Mammary epithelial cell (primary cell): ENCODE measurements around the gene PLAAT2.
"Not testable (repeated sequence)": the region's sequence is repeated elsewhere in the genome, so short reads cannot be mapped to it uniquely, and the experiment has no call there.

Experiments used
- EZH2 ChIP-seq: IDR thresholded peaks from 2 replicates; pipeline ENCODE4 v1.6.1; 2012; ENCODE audit warnings: low read length, inconsistent platforms, borderline replicate concordance
- TF ChIP-seq, protein P1 (sequence below), 2 donors: IDR thresholded peaks in 1 of 2; conservative IDR thresholded peaks in 1 of 2; 2 replicates each; pipeline ENCODE4 v1.5.1; 2011 to 2012; ENCODE audit warnings: inconsistent platforms in 2 of 2, low read length in 2 of 2, mild to moderate bottlenecking in 2 of 2, control low read depth in 1 of 2, low read depth in 1 of 2; ENCODE audit not compliant: insufficient read depth in 1 of 2; ENCODE audit errors: extremely low read depth in 1 of 2

DNA sequence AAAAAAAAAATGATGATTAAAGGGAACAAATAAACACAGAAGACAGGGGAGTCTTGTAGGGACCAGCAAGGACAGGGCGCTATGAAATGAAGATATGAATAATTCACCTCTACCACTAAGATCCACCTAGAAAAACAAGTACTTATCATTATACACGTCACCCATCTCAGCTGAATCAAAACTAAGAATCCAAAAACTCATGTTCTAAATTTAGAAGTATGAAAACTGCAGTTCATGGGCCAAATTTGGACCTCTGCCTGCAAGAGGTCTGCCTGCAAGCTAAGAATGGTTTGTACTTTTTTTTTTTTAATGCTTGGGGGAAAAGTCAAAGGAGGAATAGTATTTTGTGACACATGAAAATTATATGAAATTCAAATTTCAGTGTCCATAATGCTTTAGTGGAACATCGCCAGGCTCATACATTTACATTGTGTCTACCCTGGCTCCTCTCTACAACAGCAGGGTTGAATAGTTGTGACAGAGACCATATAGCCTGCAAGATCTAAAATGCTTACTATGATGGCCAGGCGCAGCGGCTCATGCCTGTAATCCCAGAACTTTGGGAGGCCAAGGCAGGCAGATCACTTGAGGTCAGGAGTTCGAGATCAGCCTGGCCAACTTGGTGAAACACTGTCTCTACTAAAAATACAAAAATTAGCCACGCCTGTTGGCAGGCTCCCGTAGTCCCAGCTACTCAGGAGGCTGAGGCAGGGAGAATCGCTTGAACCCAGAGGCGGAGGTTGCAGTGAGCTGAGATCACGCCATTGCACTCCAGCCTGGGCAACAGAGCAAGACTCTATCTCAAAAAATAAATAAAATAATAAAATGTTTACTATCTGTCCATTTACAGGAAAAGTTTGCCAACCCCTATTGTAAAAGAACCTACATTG lies 39.4 kb upstream of the PLAAT2 start:
- TF ChIP-seq, protein P1, sequence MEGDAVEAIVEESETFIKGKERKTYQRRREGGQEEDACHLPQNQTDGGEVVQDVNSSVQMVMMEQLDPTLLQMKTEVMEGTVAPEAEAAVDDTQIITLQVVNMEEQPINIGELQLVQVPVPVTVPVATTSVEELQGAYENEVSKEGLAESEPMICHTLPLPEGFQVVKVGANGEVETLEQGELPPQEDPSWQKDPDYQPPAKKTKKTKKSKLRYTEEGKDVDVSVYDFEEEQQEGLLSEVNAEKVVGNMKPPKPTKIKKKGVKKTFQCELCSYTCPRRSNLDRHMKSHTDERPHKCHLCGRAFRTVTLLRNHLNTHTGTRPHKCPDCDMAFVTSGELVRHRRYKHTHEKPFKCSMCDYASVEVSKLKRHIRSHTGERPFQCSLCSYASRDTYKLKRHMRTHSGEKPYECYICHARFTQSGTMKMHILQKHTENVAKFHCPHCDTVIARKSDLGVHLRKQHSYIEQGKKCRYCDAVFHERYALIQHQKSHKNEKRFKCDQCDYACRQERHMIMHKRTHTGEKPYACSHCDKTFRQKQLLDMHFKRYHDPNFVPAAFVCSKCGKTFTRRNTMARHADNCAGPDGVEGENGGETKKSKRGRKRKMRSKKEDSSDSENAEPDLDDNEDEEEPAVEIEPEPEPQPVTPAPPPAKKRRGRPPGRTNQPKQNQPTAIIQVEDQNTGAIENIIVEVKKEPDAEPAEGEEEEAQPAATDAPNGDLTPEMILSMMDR (conservative IDR thresholded peaks at IDR 0.05 in 1 of 2, IDR thresholded peaks at IDR 0.05 in 1 of 2; ENCODE audit: extremely low read depth in 1 of 2, insufficient read depth in 1 of 2, low read depth in 1 of 2, low read length in 2 of 2): not testable (repeated sequence)
- not testable (repeated sequence) for TF ChIP-seq EZH2
